Cardiac muscle cell (in vitro differentiated cells and primary cell): ENCODE measurements around the gene SAMD4B. TPM values are rescaled to one million over a fixed set of nuclear protein-coding genes. Genes with fewer than 3 reads are reported as not detected.

Source experiments
- DNase-seq, 2 donors: peaks; one replicate each; pipeline versions ENCODE4 v3.0.0 to v3.0.0-alpha.2; 2010 to 2017; ENCODE audit warnings: low read depth in 1 of 2, low spot score in 1 of 2
- H3K27ac ChIP-seq: fragments of 200-600 bp; sonication (generic); 2 replicates; pipeline ENCODE4 v1.5.1; 2016
- H3K27me3 ChIP-seq: fragments of 200-600 bp; sonication (generic); 2 replicates; pipeline ENCODE4 v1.6.0; 2016; ENCODE audit warnings: control low read depth
- H3K36me3 ChIP-seq: fragments of 200-600 bp; sonication (generic); 2 replicates; pipeline ENCODE4 v1.5.1; 2016; ENCODE audit warnings: control low read depth
- H3K4me1 ChIP-seq: fragments of 200-600 bp; sonication (generic); 2 replicates; pipeline ENCODE4 v1.8.1; 2017; ENCODE audit warnings: low read depth, mild to moderate bottlenecking, mixed run types
- H3K4me3 ChIP-seq: fragments of 200-600 bp; sonication (generic); 2 replicates; pipeline ENCODE4 v1.5.1; 2016; ENCODE audit warnings: mild to moderate bottlenecking
- H3K9me3 ChIP-seq: fragments of 200-600 bp; sonication (generic); 2 replicates; pipeline ENCODE4 v1.5.1; 2017; ENCODE audit warnings: low read depth, mild to moderate bottlenecking, control low read depth
- CTCF ChIP-seq: IDR thresholded peaks from 2 replicates; pipeline ENCODE4 v1.5.1; 2012; ENCODE audit warnings: low read depth, mild to moderate bottlenecking, low read length
- polyA plus RNA-seq: library from polyadenylated mRNA; unstranded; fragments of >200 nt; fragmentation: Nextera tagmentation; extraction: Ambion mirVana; gene quantifications from 2 replicates; pipeline ENCODE4 v1.2.1, GENCODE V29; 2016
- total RNA-seq: library from RNA; depleted of rRNA; stranded (reverse); fragments of >200 nt; gene quantifications from 2 replicates; pipeline ENCODE4 v1.2.3, GENCODE V29; 2016

Gene SAMD4B
- total and polyA plus RNA-seq, 2 experiments from 2014 or later, result 120 to 183 TPM

- Histone ChIP-seq H3K27ac (peak overlapping the region; percentile 88), H3K4me1 (peaks cover 9% of the 10 kb centered on the region), H3K9me3 (no peaks in the 10 kb centered on the region), H3K27me3 (no peaks in the 10 kb centered on the region), H3K36me3 (peaks cover 17% of the 10 kb centered on the region), H3K4me3 (peak overlapping the region; percentile 99)
- no peak for DNase-seq
- TF ChIP-seq CTCF, result no peak
These were observed 92.2 kb downstream of the SAMD4B start for GRCh38 chr19:39434123-39435076.

Other genes with a start within 250 kb of the SAMD4B start
- 28.7 and 57.9 TPM in 2 replicates for gene PAK4, start 216.6 kb upstream of the SAMD4B start, total RNA-seq
- gene PAK4, start 216.6 kb upstream of the SAMD4B start, polyA plus RNA-seq, result 32.5 and 62.2 TPM in 2 replicates
- 10.3 and 16.1 TPM in 2 replicates for gene NCCRP1, start 145.5 kb upstream of the SAMD4B start, total RNA-seq
- gene NCCRP1, start 145.5 kb upstream of the SAMD4B start, polyA plus RNA-seq, result 10.0 and 17.5 TPM in 2 replicates
- gene SYCN, start 138.2 kb upstream of the SAMD4B start, total RNA-seq, result not detected in 2 replicates
- not detected in 2 replicates for gene SYCN, start 138.2 kb upstream of the SAMD4B start, polyA plus RNA-seq
- gene IFNL3, start 97.4 kb upstream of the SAMD4B start, total RNA-seq, result not detected in 2 replicates
- gene IFNL3, start 97.4 kb upstream of the SAMD4B start, polyA plus RNA-seq, result not detected in 2 replicates
- gene IFNL4, start 93.6 kb upstream of the SAMD4B start, total RNA-seq, result not detected in 2 replicates
- gene IFNL4, start 93.6 kb upstream of the SAMD4B start, polyA plus RNA-seq, result 0.17 TPM in 1 of 2 replicates, not detected in the other
- not detected in 2 replicates for gene IFNL2, start 74.0 kb upstream of the SAMD4B start, total RNA-seq
- gene IFNL2, start 74.0 kb upstream of the SAMD4B start, polyA plus RNA-seq, result not detected in 2 replicates
- not detected in 2 replicates for gene IFNL1, start 46.0 kb upstream of the SAMD4B start, total RNA-seq
- gene IFNL1, start 46.0 kb upstream of the SAMD4B start, polyA plus RNA-seq, result not detected in 2 replicates
- 10.3 and 19.4 TPM in 2 replicates for gene LRFN1, start 21.6 kb upstream of the SAMD4B start, total RNA-seq
- gene LRFN1, start 21.6 kb upstream of the SAMD4B start, polyA plus RNA-seq, result 12.4 and 18.6 TPM in 2 replicates
- not detected in 2 replicates for gene GMFG, start 6.4 kb upstream of the SAMD4B start, total RNA-seq
- 2.3 and 3.2 TPM in 2 replicates for gene GMFG, start 6.4 kb upstream of the SAMD4B start, polyA plus RNA-seq
- gene PAF1, start 48.7 kb downstream of the SAMD4B start, total RNA-seq, result 61.9 and 62.2 TPM in 2 replicates
- 64.4 and 78.3 TPM in 2 replicates for gene PAF1, start 48.7 kb downstream of the SAMD4B start, polyA plus RNA-seq
- gene MED29, start 49.0 kb downstream of the SAMD4B start, total RNA-seq, result 43.8 and 70.6 TPM in 2 replicates
- 59.6 and 67.3 TPM in 2 replicates for gene MED29, start 49.0 kb downstream of the SAMD4B start, polyA plus RNA-seq
- 13.6 and 14.6 TPM in 2 replicates for gene ZFP36, start 64.4 kb downstream of the SAMD4B start, total RNA-seq
- 51.2 and 53.4 TPM in 2 replicates for gene ZFP36, start 64.4 kb downstream of the SAMD4B start, polyA plus RNA-seq
- gene PLEKHG2, start 70.2 kb downstream of the SAMD4B start, total RNA-seq, result 40.7 and 45.4 TPM in 2 replicates
- 30.5 and 40.0 TPM in 2 replicates for gene PLEKHG2, start 70.2 kb downstream of the SAMD4B start, polyA plus RNA-seq
- 369 and 374 TPM in 2 replicates for gene RPS16, start 93.5 kb downstream of the SAMD4B start, total RNA-seq
- gene RPS16, start 93.5 kb downstream of the SAMD4B start, polyA plus RNA-seq, result 508 and 542 TPM in 2 replicates
- gene SUPT5H, start 103.2 kb downstream of the SAMD4B start, total RNA-seq, result 106 and 156 TPM in 2 replicates
- 145 and 185 TPM in 2 replicates for gene SUPT5H, start 103.2 kb downstream of the SAMD4B start, polyA plus RNA-seq
- gene TIMM50, start 138.4 kb downstream of the SAMD4B start, total RNA-seq, result 80.4 and 108 TPM in 2 replicates
- 93.3 and 101 TPM in 2 replicates for gene TIMM50, start 138.4 kb downstream of the SAMD4B start, polyA plus RNA-seq
- gene DLL3, start 156.5 kb downstream of the SAMD4B start, total RNA-seq, result 8.0 and 11.7 TPM in 2 replicates
- 12.2 and 13.9 TPM in 2 replicates for gene DLL3, start 156.5 kb downstream of the SAMD4B start, polyA plus RNA-seq
- 2.0 and 4.3 TPM in 2 replicates for gene SELENOV, start 172.7 kb downstream of the SAMD4B start, total RNA-seq
- gene SELENOV, start 172.7 kb downstream of the SAMD4B start, polyA plus RNA-seq, result 1.3 and 2.5 TPM in 2 replicates
- 9.5 and 17.5 TPM in 2 replicates for gene EID2B, start 190.4 kb downstream of the SAMD4B start, total RNA-seq
- gene EID2B, start 190.4 kb downstream of the SAMD4B start, polyA plus RNA-seq, result 8.4 and 14.1 TPM in 2 replicates
- 20.3 and 44.5 TPM in 2 replicates for gene EID2, start 197.7 kb downstream of the SAMD4B start, total RNA-seq
- gene EID2, start 197.7 kb downstream of the SAMD4B start, polyA plus RNA-seq, result 70.2 and 75.0 TPM in 2 replicates